HG03457 (cell line): Measurements from ENCODE around the gene CACNA1D.
"Not testable (repeated sequence)": the region's sequence is repeated elsewhere in the genome, so short reads cannot be mapped to it uniquely, and the experiment has no call there.

Source experiments
- ATAC-seq: cut with Tn5 transposase; IDR thresholded peaks from one replicate; pipeline ENCODE4 v1.9.1; 2021; ENCODE audit warnings: moderate number of reproducible peaks; ENCODE audit not compliant: unreplicated experiment

CACNA1D gene

GRCh38 chr3:53570709-53571108 lies 76.3 kb downstream of the CACNA1D start:
- ATAC-seq = no peak

- no peak for ATAC-seq
These were observed 76.9 kb downstream of the CACNA1D start for GRCh38 chr3:53571264-53571663.

GRCh38 chr3:53572184-53572583 lies 77.8 kb downstream of the CACNA1D start:
- ATAC-seq = not testable (repeated sequence)

DNA sequence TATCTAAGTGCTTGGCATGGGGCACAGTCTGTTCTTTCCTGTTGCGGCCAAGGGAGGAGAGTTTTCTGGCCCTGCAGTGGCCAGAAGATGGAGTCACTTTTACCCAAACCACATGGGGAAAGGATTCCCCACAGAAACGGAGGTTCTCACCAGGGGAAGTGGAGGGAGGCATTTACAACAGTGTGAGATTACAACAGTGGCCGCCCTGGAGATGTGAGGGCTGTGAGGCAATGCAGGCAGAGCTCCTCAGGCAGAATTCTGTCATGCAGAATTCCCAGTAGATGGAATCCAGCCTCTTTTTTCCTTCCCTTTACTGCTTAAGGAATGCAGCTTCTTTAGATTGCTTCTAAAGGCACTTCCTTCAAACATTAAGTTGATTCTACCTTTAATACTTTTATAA lies 83.1 kb downstream of the CACNA1D start:
- ATAC-seq = no peak

DNA sequence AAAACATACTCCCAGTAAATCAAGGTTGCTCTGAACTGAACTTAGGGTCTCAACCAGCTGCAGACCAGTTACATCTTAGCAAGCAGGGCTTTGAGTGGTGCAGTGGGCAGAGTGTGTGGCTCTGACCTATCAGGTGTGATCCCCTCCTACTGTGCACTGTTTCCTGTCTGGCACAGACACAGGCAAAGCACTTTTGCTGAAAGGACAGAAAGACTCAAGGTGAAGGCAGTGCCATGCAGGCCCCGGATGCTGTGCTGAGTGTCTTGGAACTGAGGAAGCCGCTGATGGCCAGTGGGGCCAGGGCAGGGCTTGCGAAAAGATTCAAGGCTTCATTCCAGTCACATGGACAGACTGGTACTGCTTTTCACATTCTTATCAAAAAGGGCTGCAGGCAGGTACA lies 85.2 kb downstream of the CACNA1D start:
- no peak for ATAC-seq

GRCh38 chr3:53581671-53582070 lies 87.3 kb downstream of the CACNA1D start:
- no peak for ATAC-seq

DNA sequence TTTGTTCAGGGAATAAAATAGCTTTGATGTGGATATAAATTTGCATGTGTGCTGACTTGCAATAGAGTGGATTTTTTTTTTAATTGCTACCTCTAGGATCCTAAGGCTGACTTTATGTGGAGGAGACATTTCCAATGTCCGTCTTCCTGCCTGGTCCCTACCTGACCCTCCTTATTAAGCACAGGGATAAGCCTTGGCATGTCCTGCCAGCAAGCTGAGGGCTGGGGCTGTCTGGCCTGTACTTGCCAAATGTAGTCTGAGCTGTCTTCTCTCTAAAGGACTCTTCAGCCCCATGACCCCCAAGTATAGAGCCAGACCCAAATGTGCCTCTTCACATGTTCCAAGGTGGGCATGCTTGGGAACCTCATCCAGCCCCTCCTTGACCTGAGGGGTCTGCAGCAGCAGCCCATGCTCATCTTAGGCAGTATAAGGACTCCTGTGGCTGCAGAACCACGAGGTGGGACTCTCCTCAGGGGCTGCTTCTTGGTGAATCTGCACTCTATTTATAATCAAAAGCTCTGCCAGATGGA lies 88.8 kb downstream of the CACNA1D start:
- no peak for ATAC-seq

DNA sequence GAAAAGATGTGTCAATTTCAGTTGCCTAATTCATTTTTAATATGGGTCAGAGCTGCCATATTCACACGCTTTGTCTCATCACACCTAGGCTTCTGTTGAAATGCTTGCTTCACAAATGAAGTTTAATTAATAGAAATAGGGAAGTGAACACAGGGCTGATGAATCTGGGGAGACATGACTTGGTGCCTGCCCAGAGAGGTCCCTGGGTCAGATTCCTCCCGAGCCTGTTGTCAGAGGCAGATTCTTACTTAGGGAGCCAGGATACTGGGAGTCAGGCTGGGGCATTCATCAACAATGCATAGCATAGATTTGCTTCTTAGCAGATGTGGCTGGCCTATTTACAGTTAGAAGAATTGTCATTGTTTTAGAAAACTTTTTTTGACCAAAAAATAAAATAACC lies 90.6 kb downstream of the CACNA1D start:
- ATAC-seq = no peak

- no peak for ATAC-seq
These were observed 91.2 kb downstream of the CACNA1D start for GRCh38 chr3:53585627-53586026.

DNA sequence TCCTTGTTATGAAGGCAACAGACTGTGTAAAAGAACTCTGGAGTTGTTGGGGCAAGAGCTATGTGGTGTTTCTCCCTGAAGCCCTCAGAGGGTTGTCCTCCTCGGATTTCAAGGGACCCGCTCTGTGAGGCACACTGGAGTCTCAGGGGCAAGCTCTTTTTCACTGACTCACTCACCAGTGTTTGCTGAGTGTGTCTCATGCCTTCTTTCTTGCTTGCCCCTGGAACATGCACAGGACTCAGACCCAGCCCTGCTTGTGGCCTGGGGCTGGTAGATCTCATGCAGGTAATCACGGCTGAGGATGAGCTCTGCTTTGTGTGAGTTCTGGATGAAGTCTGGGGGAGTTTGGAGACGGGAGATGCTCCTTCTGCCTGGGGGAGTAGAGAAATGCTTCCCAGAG lies 93.7 kb downstream of the CACNA1D start:
- no peak for ATAC-seq

DNA sequence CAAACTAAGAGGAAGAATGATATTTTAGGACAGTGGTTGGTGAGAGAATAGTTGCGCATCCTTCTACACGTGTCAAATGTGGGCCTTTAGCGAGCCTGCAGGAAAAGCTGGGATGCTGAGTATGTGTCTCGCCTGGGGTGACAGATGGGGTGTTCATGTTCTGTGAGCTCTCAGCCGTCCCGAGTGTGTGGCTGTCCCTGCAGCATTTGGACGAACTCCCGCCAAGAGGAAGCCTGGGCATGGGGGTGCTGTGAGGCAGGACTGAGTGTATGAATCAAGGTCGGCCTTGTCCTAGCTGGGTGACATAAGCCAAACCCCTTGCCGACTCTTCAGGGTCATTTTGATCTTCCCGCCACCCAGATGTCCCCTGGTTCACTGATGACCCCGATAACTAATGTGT lies 94.8 kb downstream of the CACNA1D start:
- ATAC-seq = no peak

DNA sequence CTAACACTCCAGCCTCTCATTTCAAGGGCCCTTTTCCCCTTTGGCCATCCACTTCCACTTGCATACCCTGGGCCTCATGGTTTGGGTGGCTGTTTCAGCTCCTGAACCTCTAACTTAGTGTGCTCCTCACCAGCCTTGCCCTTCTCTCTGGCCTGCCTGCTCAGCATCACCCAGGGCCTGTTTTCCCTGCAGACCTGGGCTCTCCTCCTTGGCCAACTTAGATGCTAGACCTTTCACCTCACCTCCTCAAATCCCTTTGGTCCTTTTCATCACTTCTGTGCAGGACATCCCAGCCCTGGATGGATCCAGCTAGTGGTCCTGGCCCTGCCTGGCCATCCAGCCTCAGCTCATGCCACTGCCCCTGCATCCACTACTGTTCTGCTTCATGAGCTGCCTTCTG lies 95.4 kb downstream of the CACNA1D start:
- no peak for ATAC-seq

- no peak for ATAC-seq
These were observed 96.2 kb downstream of the CACNA1D start for GRCh38 chr3:53590606-53591005.

DNA sequence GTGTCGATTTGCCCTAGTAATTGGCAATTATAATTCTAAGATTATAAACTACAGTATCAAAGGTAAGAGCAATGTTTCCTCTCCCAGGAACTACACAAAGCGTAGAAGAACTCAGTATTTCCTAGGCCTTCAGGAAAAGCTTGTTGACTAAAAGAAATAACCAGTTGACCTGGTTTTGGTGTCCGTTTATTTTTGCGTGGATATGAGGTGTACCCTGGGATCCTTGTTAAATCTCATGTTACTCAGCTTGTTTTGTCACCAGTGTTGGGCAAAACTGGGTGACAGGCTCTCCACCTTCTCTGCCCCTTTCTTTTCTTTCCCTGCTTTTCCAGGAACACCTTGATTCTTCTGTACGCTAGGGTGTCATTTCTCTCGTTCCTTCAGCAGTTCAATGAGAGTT lies 97.2 kb downstream of the CACNA1D start:
- no peak for ATAC-seq

- ATAC-seq = no peak
These were observed 98.5 kb downstream of the CACNA1D start for GRCh38 chr3:53592862-53593261.

GRCh38 chr3:53593611-53594010 lies 99.2 kb downstream of the CACNA1D start:
- no peak for ATAC-seq

GRCh38 chr3:53594276-53594675 lies 99.9 kb downstream of the CACNA1D start:
- no peak for ATAC-seq

DNA sequence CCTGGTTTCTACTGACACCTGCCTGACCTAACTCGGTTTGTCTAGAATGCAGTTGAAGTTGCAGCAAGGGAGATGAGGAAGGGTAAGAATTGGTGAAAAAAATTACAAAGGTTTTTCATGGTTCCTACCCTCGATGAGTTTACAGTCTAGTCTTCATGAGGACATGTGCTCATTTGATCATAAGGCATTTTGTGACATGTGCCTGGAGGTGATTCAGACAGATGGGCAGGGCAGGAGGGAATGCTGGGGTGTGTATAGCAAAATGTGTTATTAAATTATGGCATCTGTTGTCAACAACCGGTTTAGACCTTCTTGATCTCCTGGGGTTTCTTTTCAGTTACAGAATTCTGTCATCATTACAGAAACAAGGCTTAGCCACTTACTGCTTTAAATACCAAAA lies 101.2 kb downstream of the CACNA1D start:
- no peak for ATAC-seq

- no peak for ATAC-seq
These were observed 102.9 kb downstream of the CACNA1D start for GRCh38 chr3:53597136-53597915.

GRCh38 chr3:53599771-53600170 lies 105.4 kb downstream of the CACNA1D start:
- no peak for ATAC-seq

GRCh38 chr3:53602866-53603265 lies 108.5 kb downstream of the CACNA1D start:
- no peak for ATAC-seq

DNA sequence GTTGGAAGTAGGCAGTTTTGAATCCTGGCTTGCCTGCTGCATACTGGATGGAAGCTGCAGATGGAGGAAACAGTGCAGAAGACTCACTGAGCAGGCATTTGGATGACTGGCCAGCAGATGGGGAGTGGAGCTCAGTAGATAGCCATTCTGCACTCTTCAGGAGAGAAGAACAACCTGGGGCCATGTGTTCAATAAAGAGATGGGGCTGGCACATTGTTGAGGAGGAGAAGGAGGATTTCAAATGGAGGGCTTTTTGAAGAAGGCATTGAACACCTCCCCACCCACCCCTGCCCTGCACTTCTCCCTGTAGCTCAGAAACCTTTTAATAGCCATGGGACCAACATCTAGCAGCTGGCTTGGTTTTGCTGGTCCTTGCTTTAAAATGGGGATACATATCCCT lies 109.8 kb downstream of the CACNA1D start:
- ATAC-seq = no peak

DNA sequence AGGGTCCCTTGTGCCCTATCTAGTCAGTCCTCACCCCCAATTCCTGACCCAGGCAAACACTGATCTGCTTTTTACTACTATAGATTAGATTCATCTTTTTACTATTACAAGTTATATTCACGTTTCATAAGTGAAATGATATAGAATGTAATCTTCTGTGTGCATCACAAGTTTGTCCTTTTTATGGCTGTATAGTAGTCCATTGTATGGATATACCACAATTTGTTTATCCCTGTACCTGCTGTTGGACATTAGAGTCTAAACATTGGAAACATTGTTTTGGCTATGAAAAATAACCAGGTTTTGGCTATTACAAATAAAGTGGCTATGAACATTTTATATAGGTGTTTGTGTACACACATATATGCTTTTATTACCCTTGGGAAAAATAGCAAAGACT lies 112.4 kb downstream of the CACNA1D start:
- no peak for ATAC-seq
